ENCODE results near the gene REXO1. TPM values are rescaled to one million over a fixed set of nuclear protein-coding genes. Genes with fewer than 3 reads are reported as not detected.

REXO1 gene
- total and polyA plus RNA-seq, 2 donors (not counting 3 experiments of a cell fraction or from before 2014, with no cell fraction given) = 41.1 to 56.9 TPM

DNA sequence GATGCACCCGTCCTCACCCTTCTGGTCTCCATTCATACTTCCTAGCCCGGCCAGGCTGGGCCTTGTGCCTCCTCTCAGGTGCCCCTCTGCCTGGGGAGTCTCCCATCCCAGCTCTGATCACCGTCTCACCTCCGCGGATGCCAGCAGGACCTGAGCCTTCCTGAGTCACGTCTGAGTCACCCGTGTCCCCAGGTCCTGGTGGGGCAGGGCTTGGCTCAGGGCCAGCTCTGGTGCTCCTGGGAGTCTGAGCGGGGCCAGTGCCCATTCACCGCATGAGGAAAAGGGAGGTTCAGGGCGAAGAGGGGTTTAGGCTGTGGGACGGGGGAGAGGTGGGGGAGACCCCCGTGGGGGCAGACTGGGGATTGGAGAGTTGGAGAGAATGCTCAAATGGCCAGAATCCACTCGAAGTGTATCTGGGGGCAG, 36.8 kb downstream of the REXO1 start:
- H3K27me3 ChIP-seq (ENCODE audit: control insufficient read depth in 2 of 2, insufficient read depth in 2 of 2, low read length in 2 of 2) = no peaks in the 10 kb centered on the region
- CTCF ChIA-PET = no interaction called here
- DNase-seq (ENCODE audit: low read depth, low spot score) (peak; percentile 30), FAIRE-seq (peak; percentile 59)
- dilution Hi-C loops (cut with MboI; ENCODE audit: extremely low pct_ligation_motif_present, low sequenced_read_pairs) (no loop called here), intact Hi-C loops (cut with micrococcal nuclease) (loop anchor here (5.0 kb wide), 1 partner anchor 34 kb away; no protein-coding TSS in a partner anchor)
- peak overlapping the region; percentile 41 for H3K4me2 ChIP-seq (ENCODE audit: insufficient read depth, low read length)
- no peak overlapping the region for H3K4me3 ChIP-seq (replicated peaks in 1 of 3; ENCODE audit: insufficient read depth in 1 of 3, low read depth in 1 of 3, low read length in 3 of 3)
- peaks cover 3 to 6% of the 10 kb centered on the region in 2 experiments for H3K36me3 ChIP-seq (ENCODE audit: control insufficient read depth in 2 of 2, extremely low read depth in 1 of 2, insufficient read depth in 2 of 2, low read length in 2 of 2)
- H3K9ac ChIP-seq (replicated peaks; ENCODE audit: extremely low read depth, insufficient read depth, low read length) = no peak overlapping the region
- H3K9me1 ChIP-seq (replicated peaks; ENCODE audit: control insufficient read depth, extremely low read depth, insufficient read depth, low read length) = no peaks in the 10 kb centered on the region
- POLR2A ChIA-PET = no interaction called here
- peaks cover 13% of the 10 kb centered on the region for H3K4me1 ChIP-seq (ENCODE audit: control insufficient read depth, extremely low read depth, insufficient read depth, low read length)
- BruUV-seq (replicated peaks) = no TSS peak
- no peaks in the 10 kb centered on the region for H3K9me3 ChIP-seq (replicated peaks; ENCODE audit: control insufficient read depth, insufficient read depth, low read length)
- TF ChIP-seq, protein P1, sequence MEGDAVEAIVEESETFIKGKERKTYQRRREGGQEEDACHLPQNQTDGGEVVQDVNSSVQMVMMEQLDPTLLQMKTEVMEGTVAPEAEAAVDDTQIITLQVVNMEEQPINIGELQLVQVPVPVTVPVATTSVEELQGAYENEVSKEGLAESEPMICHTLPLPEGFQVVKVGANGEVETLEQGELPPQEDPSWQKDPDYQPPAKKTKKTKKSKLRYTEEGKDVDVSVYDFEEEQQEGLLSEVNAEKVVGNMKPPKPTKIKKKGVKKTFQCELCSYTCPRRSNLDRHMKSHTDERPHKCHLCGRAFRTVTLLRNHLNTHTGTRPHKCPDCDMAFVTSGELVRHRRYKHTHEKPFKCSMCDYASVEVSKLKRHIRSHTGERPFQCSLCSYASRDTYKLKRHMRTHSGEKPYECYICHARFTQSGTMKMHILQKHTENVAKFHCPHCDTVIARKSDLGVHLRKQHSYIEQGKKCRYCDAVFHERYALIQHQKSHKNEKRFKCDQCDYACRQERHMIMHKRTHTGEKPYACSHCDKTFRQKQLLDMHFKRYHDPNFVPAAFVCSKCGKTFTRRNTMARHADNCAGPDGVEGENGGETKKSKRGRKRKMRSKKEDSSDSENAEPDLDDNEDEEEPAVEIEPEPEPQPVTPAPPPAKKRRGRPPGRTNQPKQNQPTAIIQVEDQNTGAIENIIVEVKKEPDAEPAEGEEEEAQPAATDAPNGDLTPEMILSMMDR (IDR thresholded peaks at IDR 0.05; ENCODE audit: extremely low read depth in 1 of 2, insufficient read depth in 1 of 2, low read depth in 1 of 2, low read length in 2 of 2) = no peak
- TF ChIP-seq POLR2A (IDR thresholded peaks at IDR 0.05; ENCODE audit: low read depth, low read length) = no peak
- no peak for TF ChIP-seq MYC (IDR thresholded peaks at IDR 0.05; ENCODE audit: low read depth, low read length)
- TF ChIP-seq FOS (IDR thresholded peaks at IDR 0.05; ENCODE audit: borderline replicate concordance, insufficient read depth, low read length) = peak; percentile 37
- TF ChIP-seq JUN (IDR thresholded peaks at IDR 0.05; ENCODE audit: borderline replicate concordance, insufficient read depth, insufficient read length, low read depth) = no peak
- TF ChIP-seq POLR2AphosphoS5 (IDR thresholded peaks at IDR 0.05; ENCODE audit: insufficient read depth, low read depth, low read length) = no peak
- TF ChIP-seq EZH2 (IDR thresholded peaks at IDR 0.05; ENCODE audit: borderline replicate concordance, low read depth, low read length, severe bottlenecking) = no peak
- no peaks in the 10 kb centered on the region for H3K79me2 ChIP-seq (ENCODE audit: control insufficient read depth, insufficient read depth, low read length)
- H2AFZ ChIP-seq (ENCODE audit: low read depth, low read length) = peak overlapping the region; percentile 57
- H4K20me1 ChIP-seq (replicated peaks; ENCODE audit: control insufficient read depth, extremely low read depth, insufficient read depth, low read length) = no peaks in the 10 kb centered on the region
- H3K27ac ChIP-seq (ENCODE audit: insufficient read depth, low read depth, low read length) = no peak overlapping the region

Measured in endothelial cell of umbilical vein (primary cell).